Measurements from ENCODE around the gene ZNF346.

DNA sequence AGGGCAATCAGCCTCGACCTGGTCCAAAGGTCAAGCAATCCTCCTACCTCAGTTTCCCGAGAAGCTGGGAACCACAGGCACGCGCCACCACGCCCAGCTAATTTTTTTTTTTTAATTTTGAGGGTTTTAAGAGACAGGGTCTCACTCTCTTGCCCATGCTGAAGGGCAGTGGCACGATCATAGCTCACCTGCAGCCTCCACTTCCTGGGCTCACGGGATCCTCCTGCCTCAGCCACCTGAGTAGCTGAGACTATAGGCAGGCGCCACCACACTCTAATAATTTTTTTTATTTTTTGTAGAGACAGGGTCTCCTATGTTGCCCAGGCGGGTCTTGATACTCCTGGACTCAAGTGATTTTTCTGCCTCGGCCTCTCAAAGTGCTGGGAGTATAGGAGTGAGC is 17.5 kb upstream of the ZNF346 start:
- no peak for TF ChIP-seq RAD21 (IDR thresholded peaks at IDR 0.05; ENCODE audit: low read depth)
- TF ChIP-seq, protein P1, sequence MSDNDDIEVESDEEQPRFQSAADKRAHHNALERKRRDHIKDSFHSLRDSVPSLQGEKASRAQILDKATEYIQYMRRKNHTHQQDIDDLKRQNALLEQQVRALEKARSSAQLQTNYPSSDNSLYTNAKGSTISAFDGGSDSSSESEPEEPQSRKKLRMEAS (IDR thresholded peaks at IDR 0.05) = no peak
- TF ChIP-seq TAF1 (IDR thresholded peaks at IDR 0.05; ENCODE audit: low read depth) = no peak
- TF ChIP-seq, protein P2, sequence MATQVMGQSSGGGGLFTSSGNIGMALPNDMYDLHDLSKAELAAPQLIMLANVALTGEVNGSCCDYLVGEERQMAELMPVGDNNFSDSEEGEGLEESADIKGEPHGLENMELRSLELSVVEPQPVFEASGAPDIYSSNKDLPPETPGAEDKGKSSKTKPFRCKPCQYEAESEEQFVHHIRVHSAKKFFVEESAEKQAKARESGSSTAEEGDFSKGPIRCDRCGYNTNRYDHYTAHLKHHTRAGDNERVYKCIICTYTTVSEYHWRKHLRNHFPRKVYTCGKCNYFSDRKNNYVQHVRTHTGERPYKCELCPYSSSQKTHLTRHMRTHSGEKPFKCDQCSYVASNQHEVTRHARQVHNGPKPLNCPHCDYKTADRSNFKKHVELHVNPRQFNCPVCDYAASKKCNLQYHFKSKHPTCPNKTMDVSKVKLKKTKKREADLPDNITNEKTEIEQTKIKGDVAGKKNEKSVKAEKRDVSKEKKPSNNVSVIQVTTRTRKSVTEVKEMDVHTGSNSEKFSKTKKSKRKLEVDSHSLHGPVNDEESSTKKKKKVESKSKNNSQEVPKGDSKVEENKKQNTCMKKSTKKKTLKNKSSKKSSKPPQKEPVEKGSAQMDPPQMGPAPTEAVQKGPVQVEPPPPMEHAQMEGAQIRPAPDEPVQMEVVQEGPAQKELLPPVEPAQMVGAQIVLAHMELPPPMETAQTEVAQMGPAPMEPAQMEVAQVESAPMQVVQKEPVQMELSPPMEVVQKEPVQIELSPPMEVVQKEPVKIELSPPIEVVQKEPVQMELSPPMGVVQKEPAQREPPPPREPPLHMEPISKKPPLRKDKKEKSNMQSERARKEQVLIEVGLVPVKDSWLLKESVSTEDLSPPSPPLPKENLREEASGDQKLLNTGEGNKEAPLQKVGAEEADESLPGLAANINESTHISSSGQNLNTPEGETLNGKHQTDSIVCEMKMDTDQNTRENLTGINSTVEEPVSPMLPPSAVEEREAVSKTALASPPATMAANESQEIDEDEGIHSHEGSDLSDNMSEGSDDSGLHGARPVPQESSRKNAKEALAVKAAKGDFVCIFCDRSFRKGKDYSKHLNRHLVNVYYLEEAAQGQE (IDR thresholded peaks at IDR 0.05; ENCODE audit: low read depth) = no peak
- no peak for TF ChIP-seq YY1 (IDR thresholded peaks at IDR 0.05; ENCODE audit: low read depth)
